ENCODE data around the gene ABHD8.

The ABHD8 gene

GRCh38 chr19:17321655-17322489 is 18.6 kb upstream of the ABHD8 start:
- no peak for TF ChIP-seq CTCF (IDR thresholded peaks at IDR 0.05)

- no peak for TF ChIP-seq CTCF (IDR thresholded peaks at IDR 0.05)
Observed at GRCh38 chr19:17320435-17320834, 17.2 kb upstream of the ABHD8 start.

GRCh38 chr19:17319473-17320238 is 16.4 kb upstream of the ABHD8 start:
- TF ChIP-seq CTCF (IDR thresholded peaks at IDR 0.05): no peak

- no peak for TF ChIP-seq CTCF (IDR thresholded peaks at IDR 0.05)
Observed at GRCh38 chr19:17318966-17319365, 15.7 kb upstream of the ABHD8 start.

GRCh38 chr19:17314007-17314593 is 10.9 kb upstream of the ABHD8 start:
- no peak for TF ChIP-seq CTCF (IDR thresholded peaks at IDR 0.05)

- no peak for TF ChIP-seq CTCF (IDR thresholded peaks at IDR 0.05)
Observed at GRCh38 chr19:17312189-17313113, 9.2 kb upstream of the ABHD8 start.
